ENCODE results near the gene DCBLD1. TPM values are rescaled to one million over a fixed set of nuclear protein-coding genes. Genes with fewer than 3 reads are reported as not detected.

Gene DCBLD1
- total and polyA plus RNA-seq, 2 of the 4 experiments (the other 2 are of a cell fraction), result 21.1 to 27.8 TPM

DNA sequence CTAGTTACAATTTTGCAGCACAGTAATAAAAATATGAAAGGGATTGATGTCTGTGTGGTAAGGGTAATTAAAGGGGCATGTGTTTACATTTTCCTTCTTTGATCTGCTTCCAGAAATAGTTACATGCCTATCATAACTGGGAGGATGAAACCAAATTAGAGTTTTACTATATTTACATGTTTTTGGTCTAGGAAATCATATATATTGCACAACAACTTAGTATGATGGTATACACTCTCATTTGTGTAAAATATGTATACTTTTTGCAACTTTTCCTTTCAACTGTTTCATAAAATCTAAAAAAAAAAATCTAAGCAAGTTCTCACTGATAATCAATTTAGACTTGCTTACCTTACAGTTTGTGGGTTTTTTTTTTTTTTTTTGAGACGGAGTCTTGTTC, 32.2 kb downstream of the DCBLD1 start:
- Histone ChIP-seq H2AFZ (replicated peaks; ENCODE audit: low read length, poor library complexity) (no peak overlapping the region), H3K79me1 (ENCODE audit: low read depth in 1 of 2, low read length in 2 of 2) (peaks cover 26 to 45% of the 10 kb centered on the region in 2 experiments), H3K36me3 (ENCODE audit: control insufficient read depth, insufficient read depth, low read length) (peaks cover under 1% of the 10 kb centered on the region; the same call in 1 of the 2 replicates), H3K14ac (replicated peaks; ENCODE audit: low read depth, low read length) (no peak overlapping the region), H2AK5ac (ENCODE audit: low read depth, low read length) (no peak overlapping the region), H2AK9ac (replicated peaks; ENCODE audit: low read depth, low read length, poor library complexity) (no peak overlapping the region), H2BK15ac (ENCODE audit: low read depth, low read length) (no peak overlapping the region), H3K27ac (ENCODE audit: insufficient read depth, low read length) (no peak overlapping the region), H4K8ac (ENCODE audit: low read depth in 2 of 2, low read length in 2 of 2) (no peak overlapping the region), H3K27me3 (ENCODE audit: control insufficient read depth, insufficient read depth, low read length) (no peaks in the 10 kb centered on the region), H2BK5ac (ENCODE audit: low read depth, low read length, poor library complexity, severe bottlenecking) (no peak overlapping the region), H3K23ac (ENCODE audit: low read depth, low read length) (no peak overlapping the region), H3K4me2 (ENCODE audit: low read depth, low read length) (no peak overlapping the region), H3K9ac (ENCODE audit: low read depth, low read length) (no peak overlapping the region), H3K4ac (ENCODE audit: low read depth, low read length) (no peak overlapping the region), H3K4me1 (ENCODE audit: control insufficient read depth, insufficient read depth, low read length) (peaks cover 13% of the 10 kb centered on the region), H3K9me3 (ENCODE audit: control insufficient read depth, insufficient read depth, low read length) (no peaks in the 10 kb centered on the region), H4K91ac (ENCODE audit: insufficient read depth, low read depth, low read length) (no peak overlapping the region), H3K9me1 (ENCODE audit: insufficient read depth, low read length) (peaks cover 7% of the 10 kb centered on the region), H3K56ac (ENCODE audit: extremely low read depth, insufficient read depth, low read length) (no peak overlapping the region), H3K4me3 (ENCODE audit: insufficient read depth, low read depth, low read length) (no peak overlapping the region), H4K20me1 (ENCODE audit: insufficient read depth, low read length) (no peaks in the 10 kb centered on the region), H4K5ac (ENCODE audit: low read depth, low read length) (no peak overlapping the region), H3K18ac (ENCODE audit: low read depth, low read length) (no peak overlapping the region), H2BK120ac (ENCODE audit: low read depth, low read length) (no peak overlapping the region), H2BK20ac (ENCODE audit: low read depth, low read length) (no peak overlapping the region)
- DNase-seq (no peak), ATAC-seq (ENCODE audit: low read depth) (no peak)
- ChIA-PET POLR2A (ENCODE audit: unreplicated experiment) (no interaction called here), CTCF (no interaction called here)
- TF ChIP-seq RAD21 (IDR thresholded peaks at IDR 0.05; ENCODE audit: low read length) (no peak), CEBPB (IDR thresholded peaks at IDR 0.05; ENCODE audit: low read depth, low read length) (peak; percentile 75; the same call in 1 of the 2 replicates)
- intact Hi-C loops (cut with micrococcal nuclease) (no loop called here), dilution Hi-C loops (cut with HindIII; ENCODE audit: low sequenced_read_pairs, unreplicated experiment) (no loop called here), in situ Hi-C loops (cut with MboI; ENCODE audit: low sequenced_read_pairs) (no loop called here)
- no TSS peak for BruUV-seq (replicated peaks)
- no CpG with 5 or more reads among the region's 1 CpG for WGBS, 2 experiments (ENCODE audit: extremely low coverage in 2 of 2, insufficient read length in 1 of 2)
